GM15510 (cell line): ENCODE results near the gene HSD17B12.

Experiments used
- POLR2A ChIP-seq: IDR thresholded peaks from 3 replicates; pipeline ENCODE4 v1.6.1; 2011; ENCODE audit warnings: borderline replicate concordance; ENCODE audit not compliant: insufficient read length; ENCODE audit errors: extremely low read depth

Gene HSD17B12

GRCh38 chr11:43680521-43681400, at the start of gene HSD17B12:
TSS of gene HSD17B12 (plus strand) at chr11:43680738. CDS start at chr11:43680828, 90 bp downstream.
- TF ChIP-seq POLR2A = peak; percentile 86

DNA sequence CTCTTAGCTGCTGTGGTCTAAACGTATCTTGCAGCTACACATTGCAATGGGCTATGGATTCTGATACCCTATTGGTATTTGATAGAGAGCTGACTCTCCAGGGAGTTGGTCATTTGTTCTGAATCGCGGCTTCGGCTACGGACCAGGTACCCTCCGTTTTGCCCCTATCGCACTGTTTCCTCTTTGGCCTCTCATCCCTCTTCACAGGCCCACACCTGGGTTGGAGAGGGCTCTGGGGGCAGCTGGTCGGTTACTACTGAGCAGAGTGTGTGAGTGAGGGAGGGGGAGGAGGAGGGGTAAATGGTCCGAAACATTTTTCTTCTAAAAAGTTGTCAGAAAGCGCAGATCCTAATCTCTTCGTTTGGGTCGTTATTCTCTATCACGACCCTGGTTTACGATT, 48.8 kb upstream of the HSD17B12 start:
- no peak for TF ChIP-seq POLR2A

GRCh38 chr11:43632181-43632580, 48.4 kb upstream of the HSD17B12 start:
- TF ChIP-seq POLR2A = no peak

DNA sequence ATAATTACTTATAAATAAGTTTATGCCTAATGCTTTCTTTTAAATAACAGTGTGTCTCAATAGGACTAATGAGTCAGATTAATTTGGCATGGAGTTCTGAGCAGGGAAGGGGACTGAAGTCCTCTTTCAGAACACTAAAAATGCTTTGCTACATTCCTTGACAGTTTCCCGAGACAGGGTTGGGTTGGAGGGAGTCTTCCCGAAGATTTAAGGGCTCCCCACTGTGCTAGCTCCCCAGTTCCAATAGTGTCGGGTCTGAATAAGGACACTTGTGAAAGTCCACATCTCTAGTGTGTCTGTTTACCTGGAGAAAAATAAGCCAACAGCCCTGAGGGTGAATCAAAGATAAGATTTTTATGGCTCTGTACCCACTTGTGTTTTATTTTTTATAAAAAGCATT, 41.8 kb upstream of the HSD17B12 start:
- TF ChIP-seq POLR2A = no peak

DNA sequence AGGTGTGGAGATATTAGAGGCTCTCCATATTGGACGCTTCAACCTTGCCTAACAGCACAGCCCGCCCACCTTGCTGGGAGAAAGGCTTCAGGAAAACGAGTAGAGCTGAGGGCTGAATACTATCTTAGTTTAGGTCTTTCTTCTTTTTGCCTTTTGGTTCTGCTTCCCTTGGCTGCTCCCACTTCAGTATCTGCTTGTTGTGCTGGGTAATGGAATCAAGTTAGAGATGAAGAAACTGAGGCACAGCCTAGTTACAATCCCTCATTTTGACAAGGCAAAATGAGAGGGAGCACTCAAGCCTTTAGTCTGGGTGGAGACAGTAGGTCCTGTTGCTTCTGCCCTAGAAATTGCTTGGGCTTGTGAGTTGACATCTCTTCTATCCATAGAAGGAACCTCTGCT, 41.3 kb upstream of the HSD17B12 start:
- no peak for TF ChIP-seq POLR2A

- no peak for TF ChIP-seq POLR2A
These were observed 40.6 kb upstream of the HSD17B12 start for GRCh38 chr11:43639920-43640319.

- TF ChIP-seq POLR2A = peak; percentile 61
These were observed 36.5 kb upstream of the HSD17B12 start for GRCh38 chr11:43643898-43644620.

- no peak for TF ChIP-seq POLR2A
These were observed 35.8 kb upstream of the HSD17B12 start for GRCh38 chr11:43644621-43645299.

DNA sequence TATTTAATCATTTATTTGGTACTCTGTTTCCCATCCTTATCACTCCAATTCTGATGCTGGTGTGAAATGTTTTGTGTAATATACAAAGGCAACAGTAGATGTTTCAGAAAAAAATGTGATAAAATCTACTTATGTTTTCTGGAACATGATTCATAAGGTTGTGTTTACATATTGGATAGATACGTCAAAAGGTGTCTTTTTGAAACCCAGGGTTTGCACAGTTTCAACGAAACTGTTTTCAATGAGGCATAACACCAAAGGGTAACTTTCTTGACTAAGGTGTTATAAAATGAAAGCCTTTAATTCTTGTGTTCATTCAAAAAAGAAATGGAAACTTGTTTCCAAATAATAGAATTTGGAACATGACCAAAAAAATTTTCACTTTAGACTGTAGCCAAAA, 33.8 kb upstream of the HSD17B12 start:
- no peak for TF ChIP-seq POLR2A

- no peak for TF ChIP-seq POLR2A
These were observed 31.6 kb upstream of the HSD17B12 start for GRCh38 chr11:43648888-43649287.

GRCh38 chr11:43649501-43649900, 31.0 kb upstream of the HSD17B12 start:
- no peak for TF ChIP-seq POLR2A

GRCh38 chr11:43649921-43650320, 30.6 kb upstream of the HSD17B12 start:
- no peak for TF ChIP-seq POLR2A

DNA sequence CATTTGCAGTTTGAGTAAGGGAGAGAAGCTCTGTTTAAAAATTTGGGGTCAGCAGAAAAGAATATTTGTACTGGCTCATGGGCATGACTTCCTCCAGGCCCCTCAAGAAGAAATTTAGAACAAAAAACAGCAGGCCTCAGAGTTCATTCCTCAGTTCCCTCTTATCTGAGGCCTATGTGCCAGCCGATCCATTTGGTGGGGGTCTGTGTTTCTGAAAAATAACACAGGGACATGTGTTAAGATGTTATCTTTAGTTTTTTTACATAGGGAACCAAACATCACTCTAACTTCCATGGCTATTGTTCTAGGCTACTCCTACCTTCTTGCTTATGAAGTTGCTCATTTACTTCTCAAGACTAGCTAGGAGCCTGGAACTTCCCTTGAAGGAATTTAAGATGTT, 16.2 kb upstream of the HSD17B12 start:
- TF ChIP-seq POLR2A = no peak

DNA sequence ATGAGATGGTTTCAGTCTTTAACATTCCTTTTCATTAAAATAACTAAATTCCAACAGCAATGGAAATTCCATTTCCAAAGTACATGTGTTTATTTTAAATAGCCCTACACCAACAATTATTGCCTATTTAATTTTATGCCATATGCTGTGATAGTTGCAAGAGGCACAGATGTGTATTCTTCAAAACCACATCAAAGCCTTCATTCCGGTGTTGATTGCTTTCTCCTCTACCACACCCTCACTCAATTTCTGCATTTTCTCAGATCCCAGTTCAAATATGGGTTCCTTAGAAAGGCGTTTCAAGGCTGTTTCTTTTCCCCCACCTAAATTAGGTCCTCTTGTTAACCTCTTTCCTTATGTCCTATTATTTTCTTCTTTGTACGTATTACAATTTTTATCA, 6.0 kb upstream of the HSD17B12 start:
- TF ChIP-seq POLR2A = no peak

DNA sequence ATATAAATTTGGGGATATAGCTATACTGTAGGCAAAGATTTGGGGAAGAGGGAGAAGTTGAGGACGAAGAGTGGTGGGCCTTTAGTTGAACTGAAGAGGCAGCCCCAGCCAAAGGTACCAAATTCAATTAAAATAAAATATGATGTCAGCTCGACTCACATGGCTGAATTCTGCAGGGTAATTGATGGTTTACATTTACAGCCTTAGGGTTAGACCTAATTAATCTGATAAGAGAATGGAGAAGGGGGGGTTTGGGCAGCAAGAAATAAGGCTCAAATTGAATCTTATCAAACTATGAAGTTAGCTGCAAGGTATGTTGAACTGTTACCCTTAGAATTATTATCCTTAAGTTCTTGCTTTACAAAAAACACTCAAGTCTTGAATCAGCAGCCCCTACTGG, 3.6 kb upstream of the HSD17B12 start:
- TF ChIP-seq POLR2A = no peak
